ENCODE results near the gene TENM4. TPM values are rescaled to one million over a fixed set of nuclear protein-coding genes. Genes with fewer than 3 reads are reported as not detected.

Gene TENM4
- total RNA-seq, 1 donor from 2014 or later, result 0.63 TPM

- TF ChIP-seq CTCF (IDR thresholded peaks at IDR 0.05; ENCODE audit: borderline replicate concordance), result no peak
- H3K9me3 ChIP-seq (replicated peaks), result no peaks in the 10 kb centered on the region
- peaks cover 69% of the 10 kb centered on the region for H3K27me3 ChIP-seq (ENCODE audit: low read depth)
- DNase-seq, result no peak
- intact Hi-C loops (cut with micrococcal nuclease), result loop anchor here (10.0 kb wide), 1 partner anchor 171 kb away; no protein-coding TSS in a partner anchor
- no peaks in the 10 kb centered on the region for H3K36me3 ChIP-seq
- H3K4me1 ChIP-seq, result peaks cover 8% of the 10 kb centered on the region
- no peak overlapping the region for H3K4me3 ChIP-seq
- no peak overlapping the region for H3K27ac ChIP-seq (replicated peaks)
These were observed 475.4 kb downstream of the TENM4 start for GRCh38 chr11:78965432-78965831.

GRCh38 chr11:78961937-78962701, 478.7 kb downstream of the TENM4 start:
- Histone ChIP-seq H3K9me3 (replicated peaks) (no peaks in the 10 kb centered on the region), H3K4me3 (no peak overlapping the region), H3K36me3 (no peaks in the 10 kb centered on the region), H3K4me1 (peaks cover 8% of the 10 kb centered on the region), H3K27me3 (ENCODE audit: low read depth) (peaks cover 60% of the 10 kb centered on the region), H3K27ac (replicated peaks) (no peak overlapping the region)
- intact Hi-C loops (cut with micrococcal nuclease), result loop anchor here (10.0 kb wide), 1 partner anchor 167 kb away; no protein-coding TSS in a partner anchor
- no peak for TF ChIP-seq CTCF (IDR thresholded peaks at IDR 0.05; ENCODE audit: borderline replicate concordance)
- no peak for DNase-seq

DNA sequence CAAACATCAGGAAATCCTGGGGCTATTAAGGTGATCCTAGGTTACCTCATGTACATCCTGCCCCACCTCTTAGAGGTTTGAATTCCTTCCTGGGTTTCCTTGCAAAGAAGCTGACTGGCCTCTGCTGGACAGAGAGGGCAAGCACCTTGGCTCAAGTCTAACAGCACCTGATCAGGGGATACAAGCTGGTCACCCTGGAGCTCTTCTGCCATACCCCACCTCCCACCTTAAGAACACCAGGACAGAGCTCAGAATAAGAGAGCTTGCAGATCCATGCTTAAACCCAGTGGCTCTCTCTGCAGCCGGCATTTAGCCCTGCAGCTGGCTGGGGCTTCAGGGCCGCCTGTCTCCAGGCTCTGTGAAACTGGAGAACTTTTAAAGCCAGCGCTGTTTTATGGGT, 479.6 kb downstream of the TENM4 start:
- H3K27me3 ChIP-seq (ENCODE audit: low read depth), result peaks cover 51% of the 10 kb centered on the region
- H3K4me1 ChIP-seq, result peaks cover 8% of the 10 kb centered on the region
- no peak overlapping the region for H3K27ac ChIP-seq (replicated peaks)
- peak; percentile 56 for TF ChIP-seq CTCF (IDR thresholded peaks at IDR 0.05; ENCODE audit: borderline replicate concordance)
- DNase-seq, result no peak
- no peaks in the 10 kb centered on the region for H3K36me3 ChIP-seq
- no peak overlapping the region for H3K4me3 ChIP-seq
- intact Hi-C loops (cut with micrococcal nuclease), result loop anchor here (10.0 kb wide), 1 partner anchor 166 kb away; no protein-coding TSS in a partner anchor
- H3K9me3 ChIP-seq (replicated peaks), result no peaks in the 10 kb centered on the region

DNA sequence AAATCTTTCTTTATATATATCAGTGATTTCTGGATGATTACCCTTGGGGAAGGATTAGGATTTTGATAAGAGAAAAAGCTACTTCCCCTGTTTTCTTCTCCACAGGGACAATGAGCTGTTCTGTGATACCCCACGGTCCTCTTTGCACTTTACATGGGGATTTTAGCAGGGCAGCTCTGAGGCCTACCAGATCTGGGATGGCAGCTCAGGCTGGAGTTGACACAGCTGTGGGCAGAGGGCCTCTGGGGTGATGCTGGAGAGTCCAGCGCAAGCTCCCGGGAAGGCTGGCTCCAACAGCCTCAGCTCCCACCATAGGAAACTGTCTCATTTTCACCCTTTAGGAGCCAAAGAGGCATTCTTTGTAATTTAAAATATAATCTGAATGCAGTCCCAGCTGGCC, 482.4 kb downstream of the TENM4 start:
- no peaks in the 10 kb centered on the region for H3K36me3 ChIP-seq
- no peak overlapping the region for H3K4me3 ChIP-seq
- peaks cover 25% of the 10 kb centered on the region for H3K27me3 ChIP-seq (ENCODE audit: low read depth)
- TF ChIP-seq CTCF (IDR thresholded peaks at IDR 0.05; ENCODE audit: borderline replicate concordance), result no peak
- no peak for DNase-seq
- no peaks in the 10 kb centered on the region for H3K9me3 ChIP-seq (replicated peaks)
- H3K4me1 ChIP-seq, result peaks cover 26% of the 10 kb centered on the region
- intact Hi-C loops (cut with micrococcal nuclease), result no loop called here
- no peak overlapping the region for H3K27ac ChIP-seq (replicated peaks)

GRCh38 chr11:78957476-78958245, 483.2 kb downstream of the TENM4 start:
- Histone ChIP-seq H3K4me3 (no peak overlapping the region), H3K4me1 (peaks cover 34% of the 10 kb centered on the region), H3K27ac (replicated peaks) (no peak overlapping the region), H3K36me3 (no peaks in the 10 kb centered on the region), H3K9me3 (replicated peaks) (no peaks in the 10 kb centered on the region), H3K27me3 (ENCODE audit: low read depth) (peaks cover 17% of the 10 kb centered on the region)
- no peak for DNase-seq
- intact Hi-C loops (cut with micrococcal nuclease), result no loop called here
- TF ChIP-seq CTCF (IDR thresholded peaks at IDR 0.05; ENCODE audit: borderline replicate concordance), result no peak
